ENCODE measurements around the gene RTN4RL1.
A peak's percentile ranks its signal among the peaks of the same experiment; 100 is the strongest.

The RTN4RL1 gene

DNA sequence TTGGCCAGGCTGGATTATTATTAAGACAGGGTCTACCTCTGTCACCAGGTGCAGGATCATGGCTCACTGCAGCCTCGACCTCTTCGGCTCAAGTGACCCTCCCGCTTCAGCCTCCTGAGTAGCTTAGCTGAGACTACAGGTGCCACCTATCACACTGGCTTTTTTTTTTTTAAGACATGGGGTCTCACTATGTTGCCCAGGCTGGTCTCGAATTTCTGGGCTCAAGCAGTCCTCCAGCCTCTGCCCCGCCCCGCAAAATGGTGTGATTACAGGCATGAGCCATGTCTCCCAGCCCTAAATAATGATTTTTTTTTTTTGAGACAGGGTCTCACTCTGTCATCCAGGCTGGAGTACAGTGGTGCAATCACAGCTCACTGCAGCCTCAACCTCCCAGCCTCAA lies 22.5 kb upstream of the RTN4RL1 start:
- no peak for DNase-seq (ENCODE audit: low read depth in 2 of 2)

DNA sequence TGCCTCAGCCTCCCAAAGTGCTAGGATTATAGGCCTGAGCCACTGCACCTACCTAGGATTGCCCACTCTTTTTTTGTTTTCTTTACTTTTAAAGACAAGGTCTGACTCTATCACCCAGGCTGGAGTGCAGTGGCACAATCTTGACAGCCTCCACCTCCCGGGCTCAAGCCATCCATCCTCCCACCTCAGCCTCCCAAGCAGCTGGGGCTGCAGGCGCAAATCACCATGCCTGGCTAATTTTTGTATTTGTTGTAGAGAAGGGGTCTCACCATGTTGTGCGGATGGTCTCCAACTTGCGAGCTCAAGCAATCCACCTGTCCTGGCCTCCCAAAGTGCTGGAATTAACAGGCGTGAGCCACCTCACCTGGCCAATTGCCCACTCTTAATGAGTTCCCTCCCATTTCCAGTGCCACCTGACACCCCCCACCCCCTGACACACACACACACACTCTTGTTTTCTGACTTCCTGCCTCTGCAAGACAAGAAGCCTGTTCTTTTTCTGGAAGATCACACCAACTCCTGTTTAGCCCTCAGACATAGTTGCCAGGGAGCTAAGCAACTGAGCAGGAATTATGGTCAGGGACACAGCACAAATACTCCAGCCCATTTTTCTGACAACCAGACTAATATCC lies 19.2 kb upstream of the RTN4RL1 start:
- no peak for DNase-seq (ENCODE audit: low read depth in 2 of 2)

DNA sequence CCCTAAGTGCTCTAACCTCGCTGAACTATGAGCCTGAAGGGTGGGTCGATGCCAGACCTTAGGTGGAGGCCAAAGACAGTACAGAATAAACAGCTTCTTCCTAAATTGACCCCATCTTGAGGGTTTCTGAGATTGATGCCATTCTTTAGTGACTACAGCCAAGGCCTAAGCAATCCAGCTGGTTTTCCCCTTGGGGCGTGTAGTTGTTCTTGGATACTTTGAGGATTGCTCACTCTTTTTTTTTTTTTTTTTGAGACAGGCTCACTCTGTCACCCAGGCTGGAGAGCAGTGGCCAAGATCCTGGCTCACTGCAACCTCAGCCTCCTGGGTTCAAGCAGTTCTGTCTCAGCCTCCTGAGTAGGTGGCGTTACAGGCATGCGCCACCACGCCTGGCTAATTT lies 18.7 kb upstream of the RTN4RL1 start:
- DNase-seq (ENCODE audit: low read depth in 2 of 2), result no peak

DNA sequence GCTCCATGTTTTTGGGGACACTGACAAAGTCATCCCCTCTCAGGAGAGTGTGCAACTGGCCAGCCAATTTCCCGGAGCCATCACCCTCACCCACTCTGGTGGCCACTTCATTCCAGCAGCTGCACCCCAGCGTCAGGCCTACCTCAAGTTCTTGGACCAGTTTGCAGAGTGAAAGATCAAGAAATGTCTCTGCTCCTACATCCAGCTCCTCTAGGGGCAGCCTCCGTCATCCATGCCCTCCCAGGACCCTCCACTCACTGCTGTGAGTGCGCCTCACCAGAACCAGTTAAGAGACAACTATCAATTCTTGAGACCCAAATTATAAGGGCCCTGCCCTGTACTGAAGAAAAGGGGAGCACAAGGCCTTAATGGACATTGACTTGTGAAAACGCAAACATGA lies 17.8 kb upstream of the RTN4RL1 start:
- DNase-seq (ENCODE audit: low read depth in 2 of 2), result no peak

DNA sequence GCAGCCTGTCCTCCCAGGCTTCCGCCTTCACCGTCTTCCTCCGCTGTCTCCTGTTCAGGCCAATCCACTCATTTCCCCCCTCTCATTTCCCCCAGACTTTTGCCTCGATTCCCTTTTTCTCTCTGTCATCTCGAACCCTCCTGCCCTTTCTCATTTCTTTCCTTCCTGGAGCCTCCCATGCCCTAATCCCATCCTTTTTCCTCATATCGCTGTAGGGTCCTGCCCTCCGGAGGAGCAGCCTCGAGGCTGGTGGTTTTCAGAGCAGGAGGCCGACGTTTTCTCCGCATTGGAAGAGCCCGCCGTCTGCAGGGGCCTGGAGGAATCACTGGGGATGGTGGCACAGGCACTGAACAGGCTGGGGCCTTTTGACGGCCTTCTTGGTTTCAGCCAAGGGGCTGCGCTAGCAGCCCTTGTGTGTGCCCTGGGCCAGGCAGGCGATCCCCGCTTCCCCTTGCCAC lies 17.3 kb upstream of the RTN4RL1 start:
- DNase-seq (ENCODE audit: low read depth in 2 of 2), result no peak

DNA sequence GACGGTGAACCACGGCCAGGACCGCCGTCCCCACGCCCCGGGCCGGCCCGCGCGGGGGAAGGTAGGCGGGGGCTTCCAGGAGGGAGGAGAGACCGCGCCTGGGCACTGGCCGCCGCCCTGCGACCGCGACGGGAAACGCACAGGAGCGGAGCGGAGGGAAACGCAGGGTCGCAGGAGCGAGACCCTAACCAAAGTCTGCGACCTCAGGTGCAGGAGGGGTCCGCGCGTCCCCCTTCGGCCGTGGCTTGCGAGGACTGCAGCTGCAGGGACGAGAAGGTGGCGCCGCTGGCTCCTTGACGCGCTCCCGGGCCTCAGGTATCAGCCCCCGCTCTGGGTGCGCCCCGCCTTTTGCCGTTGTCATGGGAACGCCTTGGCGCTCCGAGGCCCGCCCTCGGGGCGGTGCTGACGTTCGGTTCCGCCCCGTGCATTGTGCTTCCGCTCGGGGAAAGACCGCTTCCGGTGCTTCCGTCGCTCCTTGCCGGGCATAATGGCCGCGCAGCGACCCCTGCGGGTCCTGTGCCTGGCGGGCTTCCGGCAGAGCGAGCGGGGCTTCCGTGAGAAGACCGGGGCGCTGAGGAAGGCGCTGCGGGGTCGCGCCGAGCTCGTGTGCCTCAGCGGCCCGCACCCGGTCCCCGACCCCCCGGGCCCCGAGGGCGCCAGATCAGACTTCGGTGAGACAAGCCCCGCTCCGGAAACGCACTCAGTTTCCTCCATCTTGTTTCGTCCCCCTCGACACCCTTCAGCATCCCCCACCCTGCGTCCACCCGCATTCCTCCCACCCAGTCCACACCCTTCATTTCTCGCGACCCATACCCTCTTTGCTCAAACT lies 16.6 kb upstream of the RTN4RL1 start, which contains the start of gene OVCA2:
TSS of gene OVCA2 (plus strand) at position 462 of the 829 bp plus-strand sequence. CDS start at position 488, 26 bp downstream.
- DNase-seq (ENCODE audit: low read depth in 2 of 2), result peak; percentile 97

DNA sequence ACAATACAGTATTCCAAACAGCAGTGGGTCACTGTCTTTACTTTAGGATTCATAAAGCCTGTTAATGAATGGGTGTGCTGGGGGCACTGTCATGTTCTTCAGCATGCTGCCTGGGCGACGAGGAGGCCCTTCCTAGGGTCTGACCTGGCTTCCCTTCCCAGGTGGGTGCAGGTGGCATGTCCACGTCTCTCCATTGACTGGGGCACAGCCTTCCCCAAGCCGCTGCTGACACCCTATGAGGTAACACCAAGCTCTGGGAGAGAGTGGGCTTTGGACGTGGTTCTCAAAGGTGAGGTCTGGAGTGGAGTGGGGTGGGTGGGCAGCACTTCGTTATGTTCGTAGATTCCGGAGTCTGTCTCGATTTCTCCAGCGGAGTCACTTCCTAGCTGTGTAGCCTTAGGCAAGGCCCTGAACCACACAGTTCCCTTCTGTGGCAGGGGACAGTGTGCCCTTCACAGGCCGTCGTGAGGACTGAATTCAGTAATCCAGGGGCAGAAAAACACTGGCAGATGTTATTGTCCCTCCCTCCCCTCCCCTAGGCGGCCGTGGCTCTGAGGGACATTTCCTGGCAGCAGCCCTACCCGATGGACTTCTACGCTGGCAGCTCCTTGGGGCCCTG lies 15.9 kb upstream of the RTN4RL1 start:
- DNase-seq (ENCODE audit: low read depth in 2 of 2), result no peak

DNA sequence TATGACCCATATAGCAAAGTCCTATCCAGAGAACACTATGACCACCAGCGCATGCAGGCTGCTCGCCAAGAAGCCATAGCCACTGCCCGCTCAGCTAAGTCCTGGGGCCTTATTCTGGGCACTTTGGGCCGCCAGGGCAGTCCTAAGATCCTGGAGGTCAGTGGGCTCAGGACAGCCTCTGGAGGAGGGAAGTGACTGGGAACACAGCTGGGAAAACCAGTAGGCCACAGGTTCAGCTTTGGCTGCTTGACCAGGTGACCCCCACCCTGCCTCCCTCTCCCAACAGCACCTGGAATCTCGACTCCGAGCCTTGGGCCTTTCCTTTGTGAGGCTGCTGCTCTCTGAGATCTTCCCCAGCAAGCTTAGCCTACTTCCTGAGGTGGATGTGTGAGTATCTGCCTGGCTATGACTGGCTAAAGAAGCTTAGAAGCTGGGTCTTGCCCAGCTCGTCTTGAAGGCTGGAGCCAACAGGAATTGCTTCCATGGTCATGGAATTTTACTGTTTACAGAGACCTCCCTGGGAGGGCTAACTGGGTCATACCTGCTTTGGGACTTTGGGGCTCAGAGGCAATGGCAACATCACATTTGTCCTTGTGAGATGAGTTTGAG lies 15.2 kb upstream of the RTN4RL1 start:
- DNase-seq (ENCODE audit: low read depth in 2 of 2), result no peak

DNA sequence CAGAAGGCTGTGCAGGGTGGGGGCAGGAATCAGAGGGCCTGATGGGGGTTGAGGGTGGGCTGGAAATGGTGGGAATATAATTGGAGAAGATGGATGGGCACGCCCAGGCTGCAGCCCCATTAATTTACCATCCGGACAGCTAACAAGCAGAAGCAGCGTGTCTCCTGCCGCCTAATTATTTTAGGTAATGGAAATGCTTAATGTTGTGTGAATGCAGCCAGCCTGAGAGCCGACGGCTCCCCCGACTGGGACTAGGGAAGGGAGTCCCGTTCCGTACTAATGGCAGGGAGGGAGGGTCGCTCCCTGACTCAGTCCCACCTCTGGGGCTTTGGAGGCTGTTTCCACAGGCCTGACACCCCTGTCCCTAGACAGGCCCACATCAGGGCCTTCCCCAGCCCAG lies 12.0 kb upstream of the RTN4RL1 start:
- no peak for DNase-seq (ENCODE audit: low read depth in 2 of 2)

DNA sequence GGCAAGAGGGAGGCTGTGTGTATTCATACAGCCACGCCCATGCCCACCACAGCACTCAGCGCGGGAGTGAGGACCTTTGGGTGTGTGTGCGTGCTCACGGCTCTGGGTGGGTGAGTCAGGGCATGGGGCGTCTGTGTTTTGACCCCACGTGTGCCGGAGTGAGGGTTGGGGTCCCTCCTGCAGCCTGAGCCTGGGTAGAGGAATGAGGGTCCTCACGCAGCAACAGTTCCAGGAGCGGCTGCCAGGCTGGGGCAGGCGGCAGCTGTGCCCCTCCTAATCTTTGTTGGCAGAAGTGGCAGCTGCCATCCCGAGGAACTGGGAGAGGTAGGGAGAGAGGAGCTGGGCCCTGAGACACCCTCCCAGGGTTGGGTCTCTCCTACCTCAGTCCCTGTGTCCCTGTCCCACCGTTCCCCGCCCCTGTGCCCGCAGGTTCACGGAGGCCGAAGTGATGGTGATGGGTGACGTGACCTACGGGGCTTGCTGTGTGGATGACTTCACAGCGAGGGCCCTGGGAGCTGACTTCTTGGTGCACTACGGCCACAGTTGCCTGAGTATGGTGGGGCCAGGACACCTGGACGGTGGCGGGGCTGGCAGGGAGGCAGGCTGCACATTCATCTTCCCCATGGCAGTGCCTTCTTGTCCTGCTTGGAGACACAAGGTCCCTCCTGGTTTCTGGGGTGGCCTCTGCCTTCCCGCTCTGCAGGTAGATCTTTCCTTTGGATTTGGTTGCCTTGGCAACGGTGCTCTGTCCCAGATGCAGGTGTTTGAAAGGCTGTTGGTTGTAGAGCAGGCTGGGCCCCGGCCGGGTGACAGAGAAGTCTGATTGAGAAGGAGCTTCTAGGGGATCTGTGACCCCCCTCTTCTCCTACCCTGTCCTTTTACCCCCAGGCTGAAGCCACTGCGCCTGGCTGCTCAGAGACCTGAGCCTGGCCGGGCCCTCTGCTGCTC lies 10.7 kb upstream of the RTN4RL1 start:
- DNase-seq (ENCODE audit: low read depth in 2 of 2), result no peak

DNA sequence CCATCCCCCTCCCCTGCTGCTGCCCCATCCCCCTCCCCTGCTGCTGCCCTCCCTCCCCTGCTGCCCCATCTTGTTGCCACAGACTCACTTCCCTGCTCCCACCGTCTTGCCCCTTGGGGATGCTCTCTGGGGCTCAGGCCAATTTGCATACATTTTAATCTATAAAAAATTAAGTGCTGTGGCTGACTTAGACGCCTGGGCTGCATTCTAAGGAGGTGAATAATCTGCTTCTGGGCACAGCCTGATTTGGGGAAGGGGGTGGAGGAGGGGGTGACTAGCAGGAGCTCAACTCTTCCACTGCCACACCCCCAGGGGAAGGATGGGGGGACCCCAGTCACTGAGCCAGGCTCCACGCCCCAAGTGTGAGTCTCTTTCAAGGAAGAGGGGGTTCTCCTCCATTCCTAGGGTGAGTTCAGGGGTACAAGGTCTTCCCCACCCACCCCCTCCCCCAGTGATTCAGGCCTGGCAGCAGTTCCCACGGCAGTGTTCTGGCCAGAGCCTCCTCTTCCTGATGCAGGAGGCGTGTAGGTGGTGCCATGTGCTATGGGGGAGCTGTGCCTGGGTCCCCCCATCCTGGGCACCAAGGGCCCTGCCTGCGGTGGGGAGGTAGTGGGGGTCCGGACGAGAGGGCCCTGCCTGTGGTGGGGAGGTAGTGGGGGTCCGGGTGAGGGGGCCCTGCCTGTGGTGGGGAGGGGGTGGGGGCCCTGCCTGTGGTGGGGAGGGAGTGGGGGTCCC lies 9.8 kb upstream of the RTN4RL1 start:
- no peak for DNase-seq (ENCODE audit: low read depth in 2 of 2)

DNA sequence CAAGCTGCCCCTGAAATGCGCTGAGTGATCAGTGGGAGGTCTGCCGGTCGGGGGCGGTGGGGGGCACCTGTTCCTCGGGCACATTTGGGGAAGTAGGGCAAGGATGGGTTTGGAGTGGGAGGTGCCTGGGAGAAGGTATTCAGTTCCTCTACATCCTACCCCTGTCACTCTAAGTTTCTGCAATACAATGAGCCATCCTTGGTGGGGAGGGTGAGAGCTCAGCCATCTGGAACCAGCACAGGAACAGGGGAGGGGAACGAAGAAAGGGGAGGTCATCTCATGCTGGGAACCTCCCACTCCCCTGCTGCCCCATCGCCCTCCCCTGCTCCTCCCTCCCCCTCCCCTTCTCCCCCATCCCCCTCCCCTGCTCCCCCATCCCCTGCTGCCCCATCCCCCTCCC lies 9.0 kb upstream of the RTN4RL1 start:
- no peak for DNase-seq (ENCODE audit: low read depth in 2 of 2)

DNA sequence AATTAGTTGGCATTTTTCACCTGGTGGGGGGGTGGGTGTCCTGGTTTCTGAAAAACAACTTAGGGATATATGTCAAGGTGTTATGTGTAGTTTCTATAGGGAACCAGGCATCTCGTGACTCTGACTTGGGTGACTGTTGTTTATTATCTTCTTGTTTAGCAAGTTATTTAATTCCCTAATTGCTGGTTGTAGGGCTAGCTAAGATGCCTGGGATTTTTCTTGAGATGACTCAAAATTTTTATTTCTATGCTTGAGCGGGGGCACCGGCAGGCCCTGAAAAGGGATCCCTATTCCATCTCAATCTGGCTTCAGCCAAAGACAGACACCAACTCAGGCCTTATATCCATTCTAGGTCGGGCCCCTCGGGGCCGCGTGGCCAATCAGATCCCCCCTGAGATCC lies 8.0 kb upstream of the RTN4RL1 start:
- DNase-seq (ENCODE audit: low read depth in 2 of 2), result no peak

DNA sequence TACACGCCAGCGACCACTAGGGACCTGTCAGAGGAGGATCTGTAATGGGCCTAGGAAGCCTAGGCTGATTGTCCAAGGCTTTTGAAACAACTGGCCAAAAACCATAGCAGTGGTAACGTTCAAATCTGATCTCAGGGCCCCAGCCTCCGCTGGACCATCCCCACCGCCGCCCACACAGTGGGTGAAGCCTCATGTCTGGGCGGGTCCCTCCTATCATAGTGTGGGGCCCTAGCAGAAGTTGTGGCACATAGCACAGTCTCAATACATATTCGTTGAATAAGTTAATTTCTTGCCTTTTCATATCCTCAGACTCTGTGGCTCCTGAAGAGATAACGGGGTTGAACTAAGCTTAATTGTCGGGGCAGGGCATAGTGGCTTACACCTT lies 5.6 kb upstream of the RTN4RL1 start:
- DNase-seq (ENCODE audit: low read depth in 2 of 2), result no peak

DNA sequence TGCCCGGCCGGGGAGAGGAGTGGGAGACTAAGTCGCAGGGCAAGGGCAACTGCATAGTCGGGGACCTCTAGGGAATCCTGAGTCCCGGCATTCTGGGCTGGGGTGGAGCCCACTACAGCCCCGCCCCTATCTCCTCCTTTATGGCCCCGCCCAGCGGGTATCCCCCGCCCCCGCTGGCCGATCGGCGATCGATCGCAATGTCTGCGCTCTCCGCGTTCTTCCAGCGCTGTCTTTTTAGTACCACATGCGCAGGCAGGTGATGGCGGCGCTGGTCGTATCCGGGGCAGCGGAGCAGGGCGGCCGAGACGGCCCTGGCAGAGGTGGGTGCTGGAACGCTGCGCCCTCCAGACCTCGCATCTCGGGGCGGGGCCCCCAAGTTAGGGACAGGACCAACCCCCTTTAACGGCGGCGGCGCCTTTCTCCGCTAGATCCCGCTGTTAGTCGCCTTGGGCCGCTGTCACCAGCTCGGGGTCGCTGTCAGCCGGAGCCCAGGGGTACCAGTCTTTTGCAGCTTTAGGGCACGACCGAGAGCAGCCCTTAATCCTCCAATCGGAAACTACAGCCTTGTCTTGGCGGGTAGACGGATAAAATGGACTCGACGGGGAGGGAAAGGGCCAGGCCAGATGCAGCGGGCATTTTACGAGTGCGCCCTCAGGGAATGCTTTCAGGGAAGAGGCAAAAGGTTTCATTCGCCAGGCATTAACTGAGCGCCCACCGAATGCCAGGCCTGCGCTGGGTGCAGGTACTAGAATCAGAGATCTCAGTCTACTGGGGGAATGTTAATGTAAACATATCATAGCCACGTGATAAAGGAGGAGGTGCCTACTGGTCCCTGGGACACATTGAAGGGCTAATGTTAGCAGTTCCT lies 5.0 kb upstream of the RTN4RL1 start, which contains the start of gene DPH1:
TSS of gene DPH1 (plus strand) at position 243 of the 868 bp plus-strand sequence. CDS start at position 260, 17 bp downstream.
- DNase-seq (ENCODE audit: low read depth in 2 of 2), result peak; percentile 80 to 82

DNA sequence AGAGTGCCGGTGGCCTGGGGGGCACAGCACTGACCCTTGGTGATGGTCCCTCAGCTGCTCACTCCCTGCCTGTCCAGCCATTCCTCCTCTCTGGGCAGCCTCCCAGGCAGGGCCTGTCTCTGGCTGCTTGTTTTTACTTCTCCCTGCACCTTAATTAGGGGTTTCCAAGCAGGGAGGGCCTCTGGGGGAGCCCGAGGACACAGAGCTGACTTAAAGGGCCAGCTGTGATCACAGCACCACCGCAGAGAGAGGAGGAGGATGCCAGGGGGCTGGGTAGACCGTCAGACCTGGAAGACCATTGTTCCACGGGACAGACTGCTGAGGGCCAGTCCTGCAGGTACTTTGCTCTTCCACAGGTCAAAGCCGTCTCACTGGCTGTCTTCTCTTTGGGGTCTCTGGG lies 3.6 kb upstream of the RTN4RL1 start:
- no peak for DNase-seq (ENCODE audit: low read depth in 2 of 2)

DNA sequence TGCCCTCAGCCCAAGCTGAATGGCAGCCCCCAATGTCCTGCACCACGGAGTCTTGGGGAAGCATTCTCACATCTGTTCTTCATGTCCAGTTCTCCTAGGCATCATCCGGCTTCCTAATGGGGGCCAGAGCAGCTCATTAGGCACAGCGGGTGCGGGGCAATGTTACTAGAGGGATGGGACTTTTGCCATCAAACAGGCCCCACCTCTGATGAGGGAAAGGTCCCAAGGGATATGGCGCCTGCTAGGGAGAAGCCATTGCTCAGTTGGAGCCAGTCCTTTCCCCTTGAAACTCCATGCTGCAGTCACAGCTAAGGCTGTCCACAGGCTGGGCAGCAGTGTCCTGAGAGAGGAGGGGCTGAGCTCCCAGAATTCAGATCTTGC lies 3.1 kb upstream of the RTN4RL1 start:
- DNase-seq (ENCODE audit: low read depth in 2 of 2), result no peak

DNA sequence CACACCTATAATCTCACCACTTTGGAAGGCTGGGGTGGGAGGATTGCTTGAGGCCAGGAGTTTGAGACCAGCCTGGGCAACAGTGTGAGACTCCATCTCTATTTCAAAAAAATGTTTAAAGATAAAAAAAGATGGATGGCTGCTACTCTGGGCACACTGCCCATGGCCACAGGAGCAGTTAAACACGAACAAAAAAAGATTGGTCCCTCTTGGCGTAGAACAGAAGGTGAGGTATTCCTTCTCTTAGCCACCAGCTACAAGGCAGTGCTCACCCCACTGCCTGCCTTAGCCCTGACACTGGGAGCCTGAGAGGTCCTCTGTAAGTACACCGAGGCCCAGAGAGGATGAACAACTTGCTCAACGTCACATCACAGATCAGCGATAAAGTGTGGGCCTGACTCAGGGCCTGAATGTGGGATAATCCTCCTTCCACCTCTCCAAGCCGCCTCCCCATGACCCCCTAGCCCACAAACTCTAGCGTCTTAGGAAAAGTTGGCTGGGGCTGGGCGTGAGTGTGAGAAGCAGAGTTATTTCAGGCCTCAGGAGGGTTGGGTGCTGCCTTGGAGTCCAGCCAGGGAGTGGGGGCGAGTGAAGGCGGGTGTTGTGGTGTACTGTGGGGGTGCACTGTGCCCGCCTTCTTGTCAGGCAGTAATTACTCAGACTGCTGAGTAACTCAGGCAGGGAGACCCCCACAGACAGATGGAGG lies 2.5 kb upstream of the RTN4RL1 start:
- DNase-seq (ENCODE audit: low read depth in 2 of 2), result no peak

Data from activated CD4-positive, alpha-beta T cell treated with anti-CD3 and anti-CD28 coated beads for 24 hours (primary cell).